GM23248 (cell line): ENCODE results near the gene MYMX.

ENCODE experiments used
- EZH2 ChIP-seq: fragments of 200-600 bp; sonication (generic); IDR thresholded peaks from 2 replicates; pipeline ENCODE4 v1.6.1; 2018; ENCODE audit warnings: antibody characterized with exemption, mild to moderate bottlenecking; ENCODE audit not compliant: insufficient read depth, poor library complexity, severe bottlenecking
- EZH2phosphoT487 ChIP-seq: fragments of 200-600 bp; sonication (generic); IDR thresholded peaks from 2 replicates; pipeline ENCODE4 v1.6.1; 2018; ENCODE audit warnings: antibody characterized with exemption, moderate library complexity, mild to moderate bottlenecking, low read depth; ENCODE audit not compliant: insufficient read depth

GRCh38 chr6:44254191-44255104, 37.7 kb downstream of the MYMX start:
- TF ChIP-seq EZH2 (no peak), EZH2phosphoT487 (no peak)
